ENCODE measurements around the gene HOTAIR.

HOTAIR gene

GRCh38 chr12:53963005-53963404 is 11.7 kb downstream of the HOTAIR start:
- no peak for DNase-seq (ENCODE audit: low read depth in 1 of 2, low spot score in 1 of 2)

- DNase-seq (ENCODE audit: low read depth in 1 of 2, low spot score in 1 of 2): no peak
Measured at GRCh38 chr12:53961025-53961761, 13.6 kb downstream of the HOTAIR start.

GRCh38 chr12:53960187-53961024 is 14.3 kb downstream of the HOTAIR start:
- DNase-seq (ENCODE audit: low read depth in 1 of 2, low spot score in 1 of 2): no peak

GRCh38 chr12:53959314-53959713 is 15.4 kb downstream of the HOTAIR start:
- DNase-seq (ENCODE audit: low read depth in 1 of 2, low spot score in 1 of 2): no peak

- DNase-seq (ENCODE audit: low read depth in 1 of 2, low spot score in 1 of 2): no peak
Measured at GRCh38 chr12:53958128-53958527, 16.6 kb downstream of the HOTAIR start.

- DNase-seq (ENCODE audit: low read depth in 1 of 2, low spot score in 1 of 2): no peak
Measured at GRCh38 chr12:53956914-53957536, 17.7 kb downstream of the HOTAIR start.

- no peak for DNase-seq (ENCODE audit: low read depth in 1 of 2, low spot score in 1 of 2)
Measured at GRCh38 chr12:53956251-53956887, 18.4 kb downstream of the HOTAIR start.

- DNase-seq (ENCODE audit: low read depth in 1 of 2, low spot score in 1 of 2): no peak
Measured at GRCh38 chr12:53955776-53956250, 18.9 kb downstream of the HOTAIR start.

- DNase-seq (ENCODE audit: low read depth in 1 of 2, low spot score in 1 of 2): no peak
Measured at GRCh38 chr12:53955036-53955775, 19.5 kb downstream of the HOTAIR start.

GRCh38 chr12:53954694-53955035 is 20.1 kb downstream of the HOTAIR start, which contains the start of gene HOXC12:
Gene HOXC12 (plus strand): TSS chr12:53954903. CDS start chr12:53954930, 27 bp downstream.
- no peak for DNase-seq (ENCODE audit: low read depth in 1 of 2, low spot score in 1 of 2)

- DNase-seq (ENCODE audit: low read depth in 1 of 2, low spot score in 1 of 2): no peak
Measured at GRCh38 chr12:53953831-53954693, 20.7 kb downstream of the HOTAIR start.

- DNase-seq (ENCODE audit: low read depth in 1 of 2, low spot score in 1 of 2): no peak
Measured at GRCh38 chr12:53952871-53953734, 21.7 kb downstream of the HOTAIR start.

- no peak for DNase-seq (ENCODE audit: low read depth in 1 of 2, low spot score in 1 of 2)
Measured at GRCh38 chr12:53952335-53952694, 22.4 kb downstream of the HOTAIR start.

- DNase-seq (ENCODE audit: low read depth in 1 of 2, low spot score in 1 of 2): no peak
Measured at GRCh38 chr12:53951577-53952334, 23.0 kb downstream of the HOTAIR start.

- DNase-seq (ENCODE audit: low read depth in 1 of 2, low spot score in 1 of 2): no peak
Measured at GRCh38 chr12:53950789-53951576, 23.8 kb downstream of the HOTAIR start.

GRCh38 chr12:53950437-53950773 is 24.3 kb downstream of the HOTAIR start:
- no peak for DNase-seq (ENCODE audit: low read depth in 1 of 2, low spot score in 1 of 2)

GRCh38 chr12:53949631-53950436 is 24.9 kb downstream of the HOTAIR start:
- no peak for DNase-seq (ENCODE audit: low read depth in 1 of 2, low spot score in 1 of 2)
